Stimulated activated CD4-positive, alpha-beta T cell treated with anti-CD3 and anti-CD28 coated beads, Interleukin-1b, Interleukin-23, amount 100 ng/mL, for 1 hour (primary cell): Measurements from ENCODE around the gene ZNF337.
"Not testable (repeated sequence)": the region's sequence is repeated elsewhere in the genome, so short reads cannot be mapped to it uniquely, and the experiment has no call there.

Experiments
- DNase-seq, 2 donors: peaks; one replicate each; pipeline ENCODE4 v3.0.0-alpha.2; 2020; ENCODE audit warnings: low read depth in 2 of 2

The ZNF337 gene

GRCh38 chr20:25695532-25696370 lies 902 bp downstream of the ZNF337 start:
- no peak for DNase-seq

- no peak for DNase-seq
These were observed 4.2 kb downstream of the ZNF337 start for GRCh38 chr20:25692499-25692898.

GRCh38 chr20:25690427-25690826 lies 6.2 kb downstream of the ZNF337 start:
- DNase-seq: no peak

- no peak for DNase-seq
These were observed 10.3 kb downstream of the ZNF337 start for GRCh38 chr20:25686081-25687067.

- DNase-seq: no peak
These were observed 11.2 kb downstream of the ZNF337 start for GRCh38 chr20:25685276-25686080.

- DNase-seq: not testable (repeated sequence)
These were observed 12.8 kb downstream of the ZNF337 start for GRCh38 chr20:25683826-25684225.

GRCh38 chr20:25683050-25683449 lies 13.6 kb downstream of the ZNF337 start:
- DNase-seq: no peak

GRCh38 chr20:25676164-25676809 lies 20.4 kb downstream of the ZNF337 start:
- DNase-seq: no peak

- no peak for DNase-seq
These were observed 21.5 kb downstream of the ZNF337 start for GRCh38 chr20:25675161-25675560.

- no peak for DNase-seq
These were observed 23.9 kb downstream of the ZNF337 start for GRCh38 chr20:25672659-25673235.

- DNase-seq: no peak
These were observed 26.7 kb downstream of the ZNF337 start for GRCh38 chr20:25669826-25670422.

GRCh38 chr20:25668446-25668845 lies 28.2 kb downstream of the ZNF337 start:
- DNase-seq: no peak

GRCh38 chr20:25659999-25660398 lies 36.7 kb downstream of the ZNF337 start:
- DNase-seq: no peak

GRCh38 chr20:25654487-25654886 lies 42.2 kb downstream of the ZNF337 start:
- DNase-seq: no peak

- not testable (repeated sequence) for DNase-seq
These were observed 43.8 kb downstream of the ZNF337 start for GRCh38 chr20:25652866-25653265.

GRCh38 chr20:25644814-25645213 lies 51.8 kb downstream of the ZNF337 start:
- no peak for DNase-seq

- no peak for DNase-seq
These were observed 52.9 kb downstream of the ZNF337 start for GRCh38 chr20:25643716-25644115.

GRCh38 chr20:25637247-25637646 lies 59.4 kb downstream of the ZNF337 start:
- DNase-seq: no peak

- DNase-seq: no peak
These were observed 63.5 kb downstream of the ZNF337 start for GRCh38 chr20:25632940-25633790.
